HUES48 (cell line): ENCODE measurements around the gene SCMH1.

ENCODE experiments used
- H3K27ac ChIP-seq: one replicate; pipeline ENCODE4 v1.7.0; 2013; ENCODE audit warnings: low read depth, low read length, inconsistent platforms
- H3K27me3 ChIP-seq: 2 replicates; pipeline ENCODE4 v1.6.1; 2013; ENCODE audit warnings: mild to moderate bottlenecking, low read length; ENCODE audit not compliant: control insufficient read depth, insufficient read depth
- H3K36me3 ChIP-seq: 2 replicates; pipeline ENCODE4 v1.6.1; 2013; ENCODE audit warnings: low read length; ENCODE audit not compliant: control insufficient read depth, insufficient read depth
- H3K4me1 ChIP-seq: 2 replicates; pipeline ENCODE4 v1.6.1; 2013; ENCODE audit warnings: mild to moderate bottlenecking, low read length; ENCODE audit not compliant: control insufficient read depth, insufficient read depth
- H3K4me3 ChIP-seq: 2 replicates; pipeline ENCODE4 v1.5.1; 2013; ENCODE audit warnings: mild to moderate bottlenecking, low read depth, low read length
- H3K9ac ChIP-seq: 2 replicates; pipeline ENCODE4 v1.6.1; 2013; ENCODE audit warnings: mild to moderate bottlenecking, low read depth, low read length, moderate library complexity
- H3K9me3 ChIP-seq: 2 replicates; pipeline ENCODE4 v1.6.1; 2013; ENCODE audit warnings: low read length; ENCODE audit not compliant: control insufficient read depth, insufficient read depth

SCMH1 gene

DNA sequence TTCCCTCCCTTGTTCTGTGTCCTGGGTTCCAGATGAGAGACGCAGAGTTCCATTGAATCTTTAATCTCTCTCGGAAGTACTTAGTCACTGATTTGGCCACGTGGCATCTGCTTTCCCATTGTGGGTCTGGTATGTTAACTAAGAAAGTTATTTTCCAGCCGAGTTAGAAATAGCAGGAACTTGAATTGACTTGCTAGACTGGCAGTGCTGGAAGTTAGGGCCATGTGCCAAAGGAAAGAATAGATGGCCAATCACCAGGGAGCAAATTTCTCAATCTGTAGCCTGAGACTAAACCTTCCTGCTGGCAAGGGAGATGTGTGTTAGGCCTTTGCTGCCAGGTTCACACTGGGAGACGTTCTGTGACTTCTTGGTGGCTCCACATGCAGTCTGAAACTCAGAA, 196.4 kb downstream of the SCMH1 start:
- Histone ChIP-seq H3K36me3 (peaks cover 28% of the 10 kb centered on the region), H3K9me3 (no peaks in the 10 kb centered on the region), H3K4me3 (no peak overlapping the region), H3K9ac (no peak overlapping the region), H3K27me3 (no peaks in the 10 kb centered on the region), H3K4me1 (peaks cover 5% of the 10 kb centered on the region; the same call in 1 of the 2 replicates), H3K27ac (no peak overlapping the region)

- Histone ChIP-seq H3K9me3 (no peaks in the 10 kb centered on the region), H3K36me3 (peaks cover 30% of the 10 kb centered on the region), H3K4me3 (no peak overlapping the region), H3K4me1 (peaks cover 5% of the 10 kb centered on the region; the same call in 1 of the 2 replicates), H3K27me3 (no peaks in the 10 kb centered on the region), H3K27ac (no peak overlapping the region), H3K9ac (no peak overlapping the region)
These were observed 197.9 kb downstream of the SCMH1 start for GRCh38 chr1:41044187-41044586.

DNA sequence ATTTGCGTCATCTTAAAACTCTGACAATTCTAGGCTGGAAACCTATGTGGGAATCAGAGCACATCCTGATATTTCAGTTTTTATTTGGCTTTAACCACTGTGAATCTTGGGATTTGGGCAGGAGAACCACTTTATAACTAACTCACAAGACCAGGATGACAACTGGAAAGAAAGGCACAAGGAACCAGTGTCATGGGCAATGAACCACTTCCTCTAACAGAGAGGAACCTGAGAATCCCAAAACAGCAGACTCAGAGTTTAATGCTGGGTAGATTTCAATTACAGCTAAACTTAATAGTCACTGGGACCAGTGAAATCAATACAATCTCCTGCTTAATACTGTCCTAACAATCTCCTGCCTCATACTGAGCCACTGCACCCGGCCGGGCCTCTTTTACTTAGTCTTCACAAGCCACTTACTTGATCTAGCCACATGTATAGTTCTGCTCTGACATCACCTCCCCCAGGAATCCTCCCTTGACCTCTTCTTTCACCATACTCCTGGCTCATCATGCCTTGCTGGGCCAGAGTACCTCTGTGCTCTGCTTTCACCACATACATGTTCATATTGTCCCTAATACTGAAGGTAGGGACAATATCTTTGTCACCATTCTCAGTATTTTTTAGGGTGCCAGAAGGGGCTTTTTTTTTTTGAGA, 200.4 kb downstream of the SCMH1 start:
- Histone ChIP-seq H3K9ac (no peak overlapping the region), H3K9me3 (no peaks in the 10 kb centered on the region), H3K36me3 (peaks cover 29% of the 10 kb centered on the region), H3K27ac (no peak overlapping the region), H3K4me3 (no peak overlapping the region), H3K27me3 (no peaks in the 10 kb centered on the region), H3K4me1 (peaks cover 5% of the 10 kb centered on the region; the same call in 1 of the 2 replicates)

DNA sequence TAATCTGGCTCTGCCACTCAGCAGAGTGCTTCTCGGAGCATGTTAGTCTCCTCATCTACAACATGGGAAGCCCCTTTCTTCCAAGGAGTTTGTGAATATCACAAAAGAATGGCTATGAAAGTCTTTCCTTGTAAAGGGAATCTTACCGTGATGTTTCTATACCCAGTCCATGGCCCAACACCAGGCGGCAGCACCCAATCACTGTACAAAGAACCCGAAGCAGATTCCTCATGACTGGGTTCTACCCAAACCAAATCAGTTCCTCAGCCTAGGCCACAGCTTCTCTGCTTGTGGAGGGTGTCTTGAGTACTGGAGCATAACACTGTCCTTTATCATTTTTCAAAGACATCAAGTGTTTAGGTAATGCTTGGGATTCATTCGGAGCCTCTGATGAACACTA, 204.0 kb downstream of the SCMH1 start:
- Histone ChIP-seq H3K4me3 (no peak overlapping the region), H3K9ac (no peak overlapping the region), H3K9me3 (no peaks in the 10 kb centered on the region), H3K27me3 (no peaks in the 10 kb centered on the region), H3K36me3 (peaks cover 22% of the 10 kb centered on the region), H3K27ac (no peak overlapping the region), H3K4me1 (peaks cover 4% of the 10 kb centered on the region; the same call in 1 of the 2 replicates)

DNA sequence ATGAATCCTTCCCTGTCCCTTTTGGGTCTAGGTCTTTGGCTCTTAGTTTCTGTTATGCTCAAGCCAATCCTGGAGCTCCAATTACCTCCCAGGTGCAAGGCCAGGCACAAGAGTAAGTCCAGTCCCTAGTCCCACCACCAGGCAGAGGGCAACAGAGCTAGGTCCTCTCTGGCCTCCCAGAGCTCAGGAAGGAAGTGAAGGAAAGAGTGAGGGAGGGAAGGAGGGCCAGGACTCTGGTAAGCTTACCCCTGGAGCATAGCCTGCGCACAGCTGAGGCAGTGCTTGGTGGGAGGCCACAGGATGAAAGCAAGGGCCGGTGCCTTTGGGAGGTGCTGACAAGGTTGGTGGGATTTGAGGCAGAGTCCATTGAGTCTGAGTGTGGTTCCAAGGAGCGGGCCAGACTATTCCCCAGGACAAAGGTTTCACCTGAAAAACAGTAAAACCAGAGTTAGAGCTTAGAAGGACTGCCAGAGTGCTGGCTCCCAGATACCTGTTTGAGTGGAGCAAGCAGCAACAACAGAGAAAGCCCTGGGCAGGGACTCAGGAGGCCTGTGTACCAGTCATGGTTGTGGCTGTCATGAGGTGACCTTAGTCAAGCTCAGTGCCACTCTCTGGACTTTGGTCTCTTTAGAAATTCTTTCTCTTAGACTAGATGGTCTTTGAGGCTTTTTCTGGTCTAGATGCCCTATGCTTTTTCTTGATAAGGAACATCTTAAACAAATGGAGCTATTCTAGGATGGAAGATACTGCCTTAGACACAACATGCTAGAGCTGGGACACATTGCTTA, 204.8 kb downstream of the SCMH1 start:
- no peaks in the 10 kb centered on the region for H3K27me3 ChIP-seq
- peaks cover 24% of the 10 kb centered on the region for H3K36me3 ChIP-seq
- no peak overlapping the region for H3K27ac ChIP-seq
- no peak overlapping the region for H3K4me3 ChIP-seq
- no peak overlapping the region for H3K9ac ChIP-seq
- no peaks in the 10 kb centered on the region for H3K9me3 ChIP-seq
- H3K4me1 ChIP-seq: peaks cover 4% of the 10 kb centered on the region; the same call in 1 of the 2 replicates

GRCh38 chr1:41033272-41033671, 208.8 kb downstream of the SCMH1 start:
- H3K4me1 ChIP-seq: peaks cover 9% of the 10 kb centered on the region
- H3K4me3 ChIP-seq: no peak overlapping the region
- no peak overlapping the region for H3K27ac ChIP-seq
- no peaks in the 10 kb centered on the region for H3K9me3 ChIP-seq
- no peak overlapping the region for H3K9ac ChIP-seq
- H3K36me3 ChIP-seq: peaks cover 36% of the 10 kb centered on the region
- H3K27me3 ChIP-seq: no peaks in the 10 kb centered on the region

- H3K4me1 ChIP-seq: peaks cover 9% of the 10 kb centered on the region
- H3K9ac ChIP-seq: no peak overlapping the region
- H3K27me3 ChIP-seq: no peaks in the 10 kb centered on the region
- H3K9me3 ChIP-seq: no peaks in the 10 kb centered on the region
- no peak overlapping the region for H3K4me3 ChIP-seq
- H3K27ac ChIP-seq: no peak overlapping the region
- peaks cover 40% of the 10 kb centered on the region for H3K36me3 ChIP-seq
These were observed 210.0 kb downstream of the SCMH1 start for GRCh38 chr1:41032147-41032546.

- Histone ChIP-seq H3K27me3 (no peaks in the 10 kb centered on the region), H3K4me1 (peaks cover 9% of the 10 kb centered on the region), H3K9ac (no peak overlapping the region), H3K36me3 (peaks cover 32% of the 10 kb centered on the region), H3K9me3 (no peaks in the 10 kb centered on the region), H3K27ac (no peak overlapping the region), H3K4me3 (no peak overlapping the region)
These were observed 211.1 kb downstream of the SCMH1 start for GRCh38 chr1:41030872-41031616.

- no peak overlapping the region for H3K4me3 ChIP-seq
- no peaks in the 10 kb centered on the region for H3K9me3 ChIP-seq
- H3K4me1 ChIP-seq: peaks cover 4% of the 10 kb centered on the region; the same call in 1 of the 2 replicates
- H3K9ac ChIP-seq: no peak overlapping the region
- H3K27ac ChIP-seq: no peak overlapping the region
- peaks cover 23% of the 10 kb centered on the region for H3K36me3 ChIP-seq
- H3K27me3 ChIP-seq: peaks cover 8% of the 10 kb centered on the region; the same call in 1 of the 2 replicates
These were observed 214.0 kb downstream of the SCMH1 start for GRCh38 chr1:41028034-41028642.

DNA sequence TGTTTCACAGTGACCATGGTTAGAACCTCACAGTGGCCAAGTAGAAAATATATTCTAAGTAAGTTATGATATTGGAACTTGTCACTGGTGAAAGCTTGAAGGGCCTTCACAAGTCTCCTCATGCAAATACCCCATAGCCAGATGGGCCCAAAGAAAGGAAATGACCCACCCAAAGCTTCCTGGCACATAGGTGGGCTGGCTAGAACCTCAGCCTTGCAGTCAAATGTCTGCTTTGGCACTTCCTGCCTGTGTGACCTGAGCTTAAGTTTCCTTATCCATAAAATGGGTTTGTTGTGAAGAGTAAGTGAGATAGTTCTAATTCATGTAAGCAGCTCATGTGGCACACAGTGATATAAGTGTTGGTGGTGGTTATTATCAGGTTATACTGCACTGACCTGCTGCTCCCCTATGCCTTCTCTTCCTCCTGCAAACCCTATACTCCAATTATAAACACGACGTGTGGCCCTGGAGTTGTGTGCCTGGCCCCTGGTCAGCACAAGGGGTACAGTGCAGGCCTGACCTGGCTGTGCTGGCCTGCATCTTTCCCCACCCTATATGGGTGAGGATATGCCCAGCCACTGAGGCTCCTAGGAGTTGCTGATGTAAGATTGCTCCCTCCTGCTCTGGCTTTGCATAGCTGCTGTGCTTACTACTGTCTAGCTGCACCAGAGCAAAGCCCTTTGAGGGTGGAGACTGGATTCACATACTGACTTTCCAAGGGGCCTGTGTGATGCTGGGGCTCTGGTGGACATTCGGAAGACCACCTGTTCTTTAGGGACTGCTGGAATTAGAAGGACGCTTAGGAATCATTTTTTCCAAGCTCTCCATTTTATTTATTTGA, 215.9 kb downstream of the SCMH1 start:
- no peak overlapping the region for H3K27ac ChIP-seq
- no peak overlapping the region for H3K9ac ChIP-seq
- peaks cover 18% of the 10 kb centered on the region; the same call in 1 of the 2 replicates for H3K36me3 ChIP-seq
- H3K9me3 ChIP-seq: no peaks in the 10 kb centered on the region
- H3K4me1 ChIP-seq: peaks cover 4% of the 10 kb centered on the region; the same call in 1 of the 2 replicates
- peaks cover 14% of the 10 kb centered on the region; the same call in 1 of the 2 replicates for H3K27me3 ChIP-seq
- no peak overlapping the region for H3K4me3 ChIP-seq
